Testis (tissue), 3 donors: ENCODE measurements around the gene ATXN3. TPM values are rescaled to one million over a fixed set of nuclear protein-coding genes. Genes with fewer than 3 reads are reported as not detected.
A peak's percentile ranks its signal among the peaks of the same experiment; 100 is the strongest.

Experiments
- DNase-seq: peaks from one replicate; pipeline ENCODE4 v3.0.0-alpha.2; 2019
- H3K27ac ChIP-seq, 2 donors: fragments of 200-600 bp; sonication (generic); one replicate each; pipeline ENCODE4 v1.5.1; 2019
- H3K27me3 ChIP-seq: fragments of 200-600 bp; sonication (generic); one replicate; pipeline ENCODE4 v1.5.1; 2019
- H3K36me3 ChIP-seq: fragments of 200-600 bp; sonication (generic); one replicate; pipeline ENCODE4 v1.5.1; 2017; ENCODE audit warnings: low read depth; ENCODE audit errors: missing control alignments
- H3K4me1 ChIP-seq: fragments of 200-600 bp; sonication (generic); one replicate; pipeline ENCODE4 v1.5.1; 2019
- H3K4me3 ChIP-seq, 2 donors: fragments of 200-600 bp; sonication (generic); one replicate each; pipeline ENCODE4 v1.5.1; 2017 to 2019
- H3K9me3 ChIP-seq: fragments of 200-600 bp; sonication (generic); one replicate; pipeline ENCODE4 v1.5.1; 2017
- POLR2A ChIP-seq: fragments of 450-650 bp; IDR thresholded peaks from one replicate; pipeline ENCODE4 v1.6.1; 2017; ENCODE audit warnings: antibody characterized with exemption, mild to moderate bottlenecking, moderate library complexity
- WGBS, 2 donors: methylation state at CpG; one replicate each; pipeline ENCODE4 v1.1.5; 2018; 5-methylcytosine and 5-hydroxymethylcytosine counted together
- intact Hi-C: fragments of 100-400 bp; cut with DNase I; formaldehyde crosslinking; loops from one replicate; pipeline ENCODE4 v1.15.1; 2023; ENCODE audit warnings: low total_unique reads
- polyA plus RNA-seq: library from polyadenylated mRNA; stranded (reverse); fragments of 350-450 nt; fragmentation: Illumina TruSeq; extraction: RNeasy Lipid Tissue Mini Kit (QIAGEN cat#74804); gene quantifications from one replicate; pipeline ENCODE4 v1.2.3, GENCODE V29; 2014; ENCODE audit warnings: low read depth, low replicate concordance; ENCODE audit not compliant: insufficient read depth
- total RNA-seq, 2 donors: library from RNA; depleted of rRNA; stranded (reverse); fragments of >200 nt; gene quantifications; one replicate each; pipeline ENCODE4 v1.2.3, GENCODE V29; 2016
- TF ChIP-seq, protein P1 (sequence below), 3 experiments: fragments of 450-650 bp in 2 of 3; fragments of 200-600 bp in 1 of 3; sonication (generic) in 1 of 3; IDR thresholded peaks; one replicate each; pipeline ENCODE4 v1.5.1; 2016 to 2019; ENCODE audit warnings: antibody characterized with exemption in 3 of 3, mild to moderate bottlenecking in 2 of 3, moderate library complexity in 1 of 3

ATXN3 gene
- total and polyA plus RNA-seq, 3 donors from 2014 or later, result 22.9 to 43.8 (median 35.0) TPM

DNA sequence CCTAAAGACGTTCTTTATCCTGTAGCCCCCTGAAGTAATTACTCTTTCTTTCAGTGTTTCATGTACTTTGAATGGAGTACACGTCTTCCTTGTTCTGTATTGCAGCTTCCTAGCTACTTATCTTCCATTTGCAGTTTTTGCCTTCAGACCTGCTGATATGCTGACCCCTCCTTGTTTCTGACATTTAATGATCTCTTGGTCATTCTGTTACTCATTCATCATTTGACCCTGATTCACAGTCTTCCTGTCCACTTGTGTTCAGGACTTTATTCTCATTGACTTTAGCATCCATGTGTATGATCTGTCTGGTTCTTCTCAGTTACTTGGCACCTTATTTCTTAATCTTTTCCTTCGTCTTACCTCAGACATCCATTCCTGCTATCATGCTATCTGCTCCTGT, 37.6 kb upstream of the ATXN3 start:
- Histone ChIP-seq H3K27me3 (no peaks in the 10 kb centered on the region), H3K36me3 (no peaks in the 10 kb centered on the region), H3K9me3 (no peaks in the 10 kb centered on the region), H3K4me3 (no peak overlapping the region), H3K27ac (no peak overlapping the region), H3K4me1 (no peaks in the 10 kb centered on the region)
- intact Hi-C loops, result no loop called here
- no peak for DNase-seq
- TF ChIP-seq, protein P1, sequence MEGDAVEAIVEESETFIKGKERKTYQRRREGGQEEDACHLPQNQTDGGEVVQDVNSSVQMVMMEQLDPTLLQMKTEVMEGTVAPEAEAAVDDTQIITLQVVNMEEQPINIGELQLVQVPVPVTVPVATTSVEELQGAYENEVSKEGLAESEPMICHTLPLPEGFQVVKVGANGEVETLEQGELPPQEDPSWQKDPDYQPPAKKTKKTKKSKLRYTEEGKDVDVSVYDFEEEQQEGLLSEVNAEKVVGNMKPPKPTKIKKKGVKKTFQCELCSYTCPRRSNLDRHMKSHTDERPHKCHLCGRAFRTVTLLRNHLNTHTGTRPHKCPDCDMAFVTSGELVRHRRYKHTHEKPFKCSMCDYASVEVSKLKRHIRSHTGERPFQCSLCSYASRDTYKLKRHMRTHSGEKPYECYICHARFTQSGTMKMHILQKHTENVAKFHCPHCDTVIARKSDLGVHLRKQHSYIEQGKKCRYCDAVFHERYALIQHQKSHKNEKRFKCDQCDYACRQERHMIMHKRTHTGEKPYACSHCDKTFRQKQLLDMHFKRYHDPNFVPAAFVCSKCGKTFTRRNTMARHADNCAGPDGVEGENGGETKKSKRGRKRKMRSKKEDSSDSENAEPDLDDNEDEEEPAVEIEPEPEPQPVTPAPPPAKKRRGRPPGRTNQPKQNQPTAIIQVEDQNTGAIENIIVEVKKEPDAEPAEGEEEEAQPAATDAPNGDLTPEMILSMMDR (IDR thresholded peaks at IDR 0.05), result no peak
- no peak for TF ChIP-seq POLR2A
- WGBS, 2 donors, result 91 to 93% methylated on average over 3 of the region's 3 CpGs

DNA sequence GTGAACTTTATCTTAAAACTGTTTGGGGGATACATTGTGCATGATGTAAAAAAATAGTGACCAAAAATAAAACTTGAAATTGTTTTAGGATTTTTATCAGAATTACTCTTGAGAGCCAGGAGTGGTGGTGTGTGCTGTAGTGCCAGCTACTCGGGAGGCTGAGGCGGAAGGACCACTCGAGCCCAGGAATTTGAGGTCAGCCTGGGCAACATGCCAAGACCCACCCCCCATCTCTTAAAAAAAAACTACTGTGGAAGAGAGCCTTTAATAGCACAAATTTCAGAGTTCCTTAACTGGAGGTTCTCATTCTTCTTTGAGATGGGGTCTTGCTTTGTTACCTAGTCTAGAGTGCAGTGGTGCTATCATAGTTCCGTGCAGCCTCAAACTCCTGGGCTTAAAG, 36.9 kb upstream of the ATXN3 start:
- Histone ChIP-seq H3K9me3 (no peaks in the 10 kb centered on the region), H3K36me3 (no peaks in the 10 kb centered on the region)
- 72 to 75% methylated on average over 4 of the region's 4 CpGs for WGBS, 2 donors

DNA sequence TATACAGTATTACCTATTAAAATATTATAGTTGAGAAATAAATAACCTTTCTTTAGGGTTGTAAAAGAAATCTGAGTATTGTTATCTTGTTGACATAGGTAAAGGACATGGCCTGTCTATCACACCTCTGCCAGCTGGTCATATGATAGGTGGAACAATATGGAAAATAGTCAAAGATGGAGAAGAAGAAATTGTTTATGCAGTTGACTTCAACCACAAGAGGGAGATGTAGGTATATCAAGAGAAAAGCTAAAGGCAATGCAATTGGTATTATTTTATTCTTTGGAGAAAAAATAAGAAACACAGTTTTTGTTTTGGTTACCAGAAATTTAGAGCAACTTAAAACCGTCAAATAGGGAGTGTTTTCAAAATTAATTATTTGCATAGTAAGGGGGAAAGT, 28.9 kb upstream of the ATXN3 start:
- Histone ChIP-seq H3K27me3 (no peaks in the 10 kb centered on the region), H3K9me3 (no peaks in the 10 kb centered on the region), H3K4me3 (no peak overlapping the region), H3K27ac (no peak overlapping the region), H3K36me3 (no peaks in the 10 kb centered on the region), H3K4me1 (peaks cover 4% of the 10 kb centered on the region)
- WGBS, 2 donors, result 41 to 55% methylated on average over 1 of the region's 1 CpG
- TF ChIP-seq, protein P1 (IDR thresholded peaks at IDR 0.05), result peak; percentile 22 to 60 (median 28)
- no peak for TF ChIP-seq POLR2A
- intact Hi-C loops, result loop anchor here (10.0 kb wide), 1 partner anchor 320 kb away; no protein-coding TSS in a partner anchor
- DNase-seq, result no peak

More for the DNA sequence above, 36.9 kb upstream of the ATXN3 start:
- H3K4me1 ChIP-seq, result no peaks in the 10 kb centered on the region
- H3K4me3 ChIP-seq, result no peak overlapping the region
- intact Hi-C loops, result no loop called here
- no peaks in the 10 kb centered on the region for H3K27me3 ChIP-seq
- TF ChIP-seq, protein P1 (IDR thresholded peaks at IDR 0.05), result no peak
- TF ChIP-seq POLR2A, result no peak
- H3K27ac ChIP-seq, result no peak overlapping the region
- no peak for DNase-seq

DNA sequence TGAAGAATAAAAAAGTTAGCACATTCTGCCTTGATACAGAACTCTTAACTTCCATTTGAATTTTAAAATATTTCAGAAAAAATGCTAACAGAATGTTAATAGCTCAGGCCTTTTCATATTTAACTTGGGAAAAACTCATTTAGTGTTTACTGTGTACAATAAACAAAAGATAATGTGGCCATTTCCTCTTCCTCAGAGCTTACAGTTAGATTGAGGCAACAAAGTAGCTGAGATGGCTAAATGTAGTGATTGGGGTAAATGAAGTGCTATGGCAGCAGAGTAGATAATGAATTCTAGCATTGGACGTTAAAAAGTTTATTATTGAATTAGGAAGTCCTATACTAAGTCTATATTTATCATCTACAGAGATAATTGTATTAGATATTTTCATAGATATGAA, 28.1 kb upstream of the ATXN3 start:
- H3K4me1 ChIP-seq, result peaks cover 7% of the 10 kb centered on the region
- H3K4me3 ChIP-seq, result no peak overlapping the region
- no peak overlapping the region for H3K27ac ChIP-seq
- no peak for DNase-seq
- no peaks in the 10 kb centered on the region for H3K27me3 ChIP-seq
- intact Hi-C loops, result loop anchor here (10.0 kb wide), 1 partner anchor 320 kb away; no protein-coding TSS in a partner anchor
- 59 to 60% methylated on average over 1 of the region's 1 CpG for WGBS, 2 donors
- no peaks in the 10 kb centered on the region for H3K36me3 ChIP-seq
- TF ChIP-seq POLR2A, result no peak
- TF ChIP-seq, protein P1 (IDR thresholded peaks at IDR 0.05), result no peak
- H3K9me3 ChIP-seq, result no peaks in the 10 kb centered on the region

DNA sequence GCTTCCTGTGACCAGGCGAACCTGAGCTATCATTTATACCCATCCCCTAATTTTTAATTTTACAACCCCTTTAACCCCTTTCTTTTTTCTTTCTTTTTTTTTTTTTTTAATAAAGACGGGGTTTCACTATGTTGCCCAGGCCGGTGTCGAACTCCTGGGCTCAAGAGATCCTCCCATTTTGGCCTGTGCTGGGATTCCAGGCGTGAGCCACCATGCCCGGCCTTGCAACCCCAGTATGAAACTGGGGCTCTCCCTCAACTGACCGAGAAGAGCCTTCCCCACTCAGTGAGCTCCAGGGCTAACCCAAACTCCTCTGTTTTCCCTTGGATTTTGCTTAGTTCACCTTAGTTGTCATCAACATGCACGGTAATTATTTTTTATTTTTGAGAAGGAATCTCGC, 16.4 kb upstream of the ATXN3 start:
- intact Hi-C loops, result no loop called here
- no peak for DNase-seq
- Histone ChIP-seq H3K27ac (peak overlapping the region; percentile 97 to 98), H3K4me3 (peak overlapping the region; percentile 94 to 100), H3K9me3 (no peaks in the 10 kb centered on the region), H3K36me3 (no peaks in the 10 kb centered on the region), H3K27me3 (no peaks in the 10 kb centered on the region), H3K4me1 (peaks cover 29% of the 10 kb centered on the region)
- no peak for TF ChIP-seq POLR2A
- TF ChIP-seq, protein P1 (IDR thresholded peaks at IDR 0.05), result no peak
- 18 to 27% methylated on average over 9 of the region's 9 CpGs for WGBS, 2 donors
